GM12892 (cell line): Measurements from ENCODE around the gene SLC1A3.
A peak's percentile ranks its signal among the peaks of the same experiment; 100 is the strongest.

Experiments
- DNase-seq: peaks from one replicate; pipeline ENCODE4 v3.0.0; 2011; ENCODE audit not compliant: insufficient read length
- FAIRE-seq: peaks from 2 replicates; lab custom pipeline; 2011; peaks lifted over from hg19 to GRCh38; lab: Jason Lieb, UNC
- POLR2A ChIP-seq: IDR thresholded peaks from 2 replicates; pipeline ENCODE4 v1.6.1; 2011; ENCODE audit warnings: low read depth, low read length, control low read depth
- POLR2AphosphoS5 ChIP-seq: IDR thresholded peaks from 2 replicates; pipeline ENCODE4 v1.6.1; 2011; ENCODE audit warnings: low read depth, low read length, control low read depth
- TAF1 ChIP-seq: IDR thresholded peaks from 2 replicates; pipeline ENCODE4 v1.6.1; 2011; ENCODE audit warnings: low read depth, mild to moderate bottlenecking, control low read depth, low read length, borderline replicate concordance

SLC1A3 gene

GRCh38 chr5:36694351-36694750 lies 87.9 kb downstream of the SLC1A3 start:
- no peak for DNase-seq
- no peak for FAIRE-seq
- TF ChIP-seq POLR2AphosphoS5 (no peak), POLR2A (no peak), TAF1 (no peak)

DNA sequence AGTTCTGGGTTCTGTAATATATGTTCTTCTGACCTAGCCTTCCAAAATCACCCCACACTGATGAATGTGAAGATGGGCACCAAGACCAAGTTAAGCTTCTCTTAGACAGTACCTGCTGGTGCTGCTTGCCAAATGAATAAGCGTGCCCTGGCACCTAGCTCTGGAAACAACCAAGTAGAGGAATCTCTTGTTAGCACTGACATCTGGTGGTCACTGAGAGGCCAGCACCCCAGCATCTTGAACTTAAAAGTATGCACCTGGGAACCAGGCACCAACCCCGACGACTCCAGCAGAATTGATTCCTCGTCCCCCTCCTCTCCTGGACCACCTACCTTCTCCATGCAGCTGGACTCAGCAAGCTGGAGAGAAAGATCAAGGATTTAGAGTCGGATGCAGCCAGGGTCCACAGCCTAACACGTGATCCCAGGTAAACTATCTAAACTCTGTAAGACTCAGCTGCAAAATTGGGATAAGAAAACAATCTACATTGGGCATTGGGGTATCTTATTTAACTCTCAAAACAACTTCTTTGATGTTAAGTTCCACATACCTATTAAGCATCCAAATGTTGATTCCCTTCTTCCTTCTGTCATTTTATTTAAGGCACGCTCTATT lies 89.8 kb downstream of the SLC1A3 start:
- peak; percentile 24 for FAIRE-seq
- peak; percentile 20 for DNase-seq
- no peak for TF ChIP-seq POLR2A
- no peak for TF ChIP-seq POLR2AphosphoS5
- TF ChIP-seq TAF1, result no peak

- no peak for FAIRE-seq
- TF ChIP-seq POLR2AphosphoS5 (no peak), POLR2A (no peak), TAF1 (no peak)
- DNase-seq, result no peak
Observed at GRCh38 chr5:36698031-36698430, 91.6 kb downstream of the SLC1A3 start.

DNA sequence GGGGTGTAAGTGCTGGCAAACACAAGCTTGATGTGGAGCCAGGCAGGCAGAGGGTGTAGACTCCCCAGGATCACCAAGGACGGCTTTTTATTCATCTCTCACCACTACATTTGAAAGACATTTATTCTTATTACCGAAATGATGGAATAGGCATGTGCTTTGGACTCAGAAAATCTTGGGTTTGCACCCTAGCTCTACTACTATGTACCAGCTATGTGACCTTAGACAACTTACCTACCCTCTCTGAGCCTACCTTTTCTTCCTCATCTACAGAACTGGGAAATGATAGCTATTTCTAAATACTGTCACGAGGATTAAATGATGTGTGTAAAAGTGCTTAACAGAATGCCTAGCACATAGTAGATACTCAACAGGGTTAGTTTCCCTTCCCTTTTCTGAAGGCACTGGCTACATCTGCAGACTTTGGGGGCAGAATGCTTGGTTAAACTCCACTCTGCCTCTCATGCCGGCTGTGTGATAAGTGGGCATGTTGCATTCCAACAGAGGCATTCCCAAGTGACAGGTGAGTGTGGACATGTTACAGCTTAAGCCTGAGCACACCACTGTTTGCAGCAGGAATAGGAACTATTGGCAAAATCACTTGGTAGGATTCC lies 94.8 kb downstream of the SLC1A3 start:
- TF ChIP-seq POLR2AphosphoS5 (no peak), TAF1 (no peak), POLR2A (no peak)
- FAIRE-seq, result peak; percentile 89
- DNase-seq, result peak; percentile 25

GRCh38 chr5:36703245-36703860 lies 96.9 kb downstream of the SLC1A3 start:
- FAIRE-seq (no peak), DNase-seq (no peak)
- TF ChIP-seq POLR2AphosphoS5 (no peak), POLR2A (no peak), TAF1 (no peak)

DNA sequence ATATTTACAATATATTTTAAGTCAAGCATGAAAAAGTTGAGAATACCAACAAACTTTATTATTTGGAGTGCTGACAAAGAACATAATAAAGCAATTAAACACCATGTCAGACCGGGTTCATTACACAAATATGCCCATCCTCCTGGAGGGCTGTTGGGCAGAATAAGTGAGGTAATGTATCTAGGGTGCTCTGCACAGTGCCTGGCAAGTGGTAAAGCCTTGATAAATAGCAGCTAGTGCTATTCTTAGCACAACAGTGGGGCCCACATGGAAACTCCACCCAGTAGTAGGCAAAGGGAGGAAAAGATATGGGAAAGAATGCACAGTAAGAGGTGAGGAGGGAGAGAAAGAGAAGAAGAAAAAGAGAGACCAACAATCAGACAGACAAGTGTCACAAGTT lies 97.7 kb downstream of the SLC1A3 start:
- no peak for FAIRE-seq
- no peak for DNase-seq

GRCh38 chr5:36705055-36705454 lies 98.6 kb downstream of the SLC1A3 start:
- no peak for FAIRE-seq
- no peak for TF ChIP-seq POLR2A
- no peak for TF ChIP-seq POLR2AphosphoS5
- TF ChIP-seq TAF1, result no peak

More for the DNA sequence above, 97.7 kb downstream of the SLC1A3 start:
- TF ChIP-seq POLR2AphosphoS5 (no peak), TAF1 (no peak), POLR2A (no peak)

DNA sequence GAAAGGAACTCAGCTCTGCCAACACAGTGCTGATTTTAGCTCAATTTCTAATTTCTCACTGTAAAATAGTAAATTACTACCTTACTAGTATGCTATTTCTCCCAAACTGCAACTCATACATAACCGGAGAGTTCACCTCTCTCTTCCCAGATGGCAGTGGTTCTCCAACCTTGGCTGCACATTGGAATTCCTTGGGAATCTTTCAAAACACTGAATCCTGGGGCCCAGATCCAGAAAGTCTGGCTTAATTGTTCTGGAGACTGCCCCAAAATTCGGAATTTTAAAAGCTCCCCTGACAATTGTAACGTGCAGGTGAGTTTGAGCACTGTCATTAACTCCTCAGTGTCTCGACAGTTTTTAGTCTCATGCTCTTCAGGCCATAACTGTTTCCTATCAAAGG lies 100.3 kb downstream of the SLC1A3 start:
- FAIRE-seq (no peak), DNase-seq (no peak)
- TF ChIP-seq TAF1 (no peak), POLR2AphosphoS5 (no peak), POLR2A (no peak)

More at GRCh38 chr5:36705055-36705454, 98.6 kb downstream of the SLC1A3 start:
- DNase-seq, result no peak

- DNase-seq, result no peak
- TF ChIP-seq POLR2AphosphoS5, result no peak
- TF ChIP-seq TAF1, result no peak
- no peak for TF ChIP-seq POLR2A
- FAIRE-seq, result peak; percentile 30
Observed at GRCh38 chr5:36708996-36709395, 102.6 kb downstream of the SLC1A3 start.

- DNase-seq, result no peak
- FAIRE-seq, result no peak
- TF ChIP-seq POLR2AphosphoS5 (no peak), POLR2A (no peak), TAF1 (no peak)
Observed at GRCh38 chr5:36710039-36710438, 103.6 kb downstream of the SLC1A3 start.

DNA sequence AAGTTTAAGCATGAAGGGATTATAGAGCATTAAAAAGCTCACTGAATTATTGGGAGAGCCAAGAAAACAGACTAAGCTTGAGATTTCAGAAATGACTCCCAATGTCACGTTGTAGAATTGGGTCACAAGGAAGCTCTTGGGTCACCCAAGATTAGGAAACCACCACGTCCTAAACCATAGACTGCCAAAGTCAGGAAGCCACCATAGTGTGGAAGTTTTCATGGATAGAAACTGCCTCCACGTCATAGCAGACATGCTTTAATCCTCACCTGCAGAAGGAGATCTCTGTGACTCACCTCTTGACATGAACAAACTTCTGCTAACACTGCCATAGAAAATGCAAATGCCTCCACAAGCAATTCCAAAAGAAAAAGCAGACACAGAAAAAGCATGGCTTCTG lies 106.3 kb downstream of the SLC1A3 start:
- TF ChIP-seq POLR2A, result no peak
- no peak for TF ChIP-seq POLR2AphosphoS5
- no peak for TF ChIP-seq TAF1
- FAIRE-seq (no peak), DNase-seq (no peak)

GRCh38 chr5:36713541-36713940 lies 107.1 kb downstream of the SLC1A3 start:
- DNase-seq (no peak), FAIRE-seq (no peak)
- TF ChIP-seq POLR2AphosphoS5, result no peak
- TF ChIP-seq TAF1, result no peak
- no peak for TF ChIP-seq POLR2A
